SH-SY5Y (cell line): Measurements from ENCODE around the gene CNNM2.
A peak's percentile ranks its signal among the peaks of the same experiment; 100 is the strongest.

ENCODE experiments used
- GATA2 ChIP-seq: IDR thresholded peaks from 2 replicates; pipeline ENCODE4 v1.6.1; 2011; ENCODE audit warnings: mild to moderate bottlenecking, low read depth, low read length
- GATA3 ChIP-seq: IDR thresholded peaks from 2 replicates; pipeline ENCODE4 v1.6.1; 2011; ENCODE audit warnings: low read depth, mild to moderate bottlenecking, low read length, moderate library complexity

The CNNM2 gene

GRCh38 chr10:103125323-103126267 lies 207.5 kb downstream of the CNNM2 start:
- no peak for TF ChIP-seq GATA3
- TF ChIP-seq GATA2 = no peak

GRCh38 chr10:103127241-103127640 lies 209.1 kb downstream of the CNNM2 start:
- peak; percentile 49; the same call in 1 of the 2 replicates for TF ChIP-seq GATA2
- TF ChIP-seq GATA3 = peak; percentile 87

- TF ChIP-seq GATA3 (no peak), GATA2 (no peak)
Observed at GRCh38 chr10:103130910-103131309, 212.8 kb downstream of the CNNM2 start.

GRCh38 chr10:103139803-103140202 lies 221.7 kb downstream of the CNNM2 start:
- TF ChIP-seq GATA2 (no peak), GATA3 (no peak)
